ENCODE measurements around the gene NRXN3. TPM values are rescaled to one million over a fixed set of nuclear protein-coding genes. Genes with fewer than 3 reads are reported as not detected.

Gene NRXN3
- total and polyA plus RNA-seq, 4 donors = 0.07 to 1.2 (median 0.23) TPM

DNA sequence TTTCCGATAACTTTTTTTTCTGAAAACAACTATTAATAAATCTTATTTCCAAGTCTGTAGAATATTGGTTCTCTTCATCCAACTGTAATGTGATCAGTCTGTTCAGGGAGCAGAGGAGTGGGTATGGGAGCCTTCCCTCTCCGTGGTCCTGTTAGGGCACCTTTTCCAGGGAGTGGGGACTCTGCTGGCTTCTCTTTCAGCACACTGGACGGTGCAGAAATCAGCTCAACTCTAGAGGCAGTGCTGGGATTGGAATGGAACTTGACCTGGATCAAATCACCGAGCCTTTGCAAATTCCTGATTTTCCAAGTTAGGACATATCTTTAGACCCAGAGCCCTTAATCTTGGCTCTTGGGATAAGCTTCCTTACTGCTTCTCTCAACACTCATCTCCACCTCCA, 1410.7 kb downstream of the NRXN3 start:
- 72% methylated on average over 4 of the region's 4 CpGs for WGBS
- H3K27me3 ChIP-seq (ENCODE audit: control insufficient read depth in 4 of 4, insufficient read depth in 4 of 4, low read length in 3 of 4) = no peaks in the 10 kb centered on the region
- no peak overlapping the region for H3K4me3 ChIP-seq (ENCODE audit: low read depth in 1 of 3, low read length in 3 of 3)
- no peak for DNase-seq (ENCODE audit: low spot score)
- TF ChIP-seq, protein P1, sequence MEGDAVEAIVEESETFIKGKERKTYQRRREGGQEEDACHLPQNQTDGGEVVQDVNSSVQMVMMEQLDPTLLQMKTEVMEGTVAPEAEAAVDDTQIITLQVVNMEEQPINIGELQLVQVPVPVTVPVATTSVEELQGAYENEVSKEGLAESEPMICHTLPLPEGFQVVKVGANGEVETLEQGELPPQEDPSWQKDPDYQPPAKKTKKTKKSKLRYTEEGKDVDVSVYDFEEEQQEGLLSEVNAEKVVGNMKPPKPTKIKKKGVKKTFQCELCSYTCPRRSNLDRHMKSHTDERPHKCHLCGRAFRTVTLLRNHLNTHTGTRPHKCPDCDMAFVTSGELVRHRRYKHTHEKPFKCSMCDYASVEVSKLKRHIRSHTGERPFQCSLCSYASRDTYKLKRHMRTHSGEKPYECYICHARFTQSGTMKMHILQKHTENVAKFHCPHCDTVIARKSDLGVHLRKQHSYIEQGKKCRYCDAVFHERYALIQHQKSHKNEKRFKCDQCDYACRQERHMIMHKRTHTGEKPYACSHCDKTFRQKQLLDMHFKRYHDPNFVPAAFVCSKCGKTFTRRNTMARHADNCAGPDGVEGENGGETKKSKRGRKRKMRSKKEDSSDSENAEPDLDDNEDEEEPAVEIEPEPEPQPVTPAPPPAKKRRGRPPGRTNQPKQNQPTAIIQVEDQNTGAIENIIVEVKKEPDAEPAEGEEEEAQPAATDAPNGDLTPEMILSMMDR (IDR thresholded peaks at IDR 0.05; ENCODE audit: low read depth, low read length, missing input control) = no peak
- TF ChIP-seq, protein P2, sequence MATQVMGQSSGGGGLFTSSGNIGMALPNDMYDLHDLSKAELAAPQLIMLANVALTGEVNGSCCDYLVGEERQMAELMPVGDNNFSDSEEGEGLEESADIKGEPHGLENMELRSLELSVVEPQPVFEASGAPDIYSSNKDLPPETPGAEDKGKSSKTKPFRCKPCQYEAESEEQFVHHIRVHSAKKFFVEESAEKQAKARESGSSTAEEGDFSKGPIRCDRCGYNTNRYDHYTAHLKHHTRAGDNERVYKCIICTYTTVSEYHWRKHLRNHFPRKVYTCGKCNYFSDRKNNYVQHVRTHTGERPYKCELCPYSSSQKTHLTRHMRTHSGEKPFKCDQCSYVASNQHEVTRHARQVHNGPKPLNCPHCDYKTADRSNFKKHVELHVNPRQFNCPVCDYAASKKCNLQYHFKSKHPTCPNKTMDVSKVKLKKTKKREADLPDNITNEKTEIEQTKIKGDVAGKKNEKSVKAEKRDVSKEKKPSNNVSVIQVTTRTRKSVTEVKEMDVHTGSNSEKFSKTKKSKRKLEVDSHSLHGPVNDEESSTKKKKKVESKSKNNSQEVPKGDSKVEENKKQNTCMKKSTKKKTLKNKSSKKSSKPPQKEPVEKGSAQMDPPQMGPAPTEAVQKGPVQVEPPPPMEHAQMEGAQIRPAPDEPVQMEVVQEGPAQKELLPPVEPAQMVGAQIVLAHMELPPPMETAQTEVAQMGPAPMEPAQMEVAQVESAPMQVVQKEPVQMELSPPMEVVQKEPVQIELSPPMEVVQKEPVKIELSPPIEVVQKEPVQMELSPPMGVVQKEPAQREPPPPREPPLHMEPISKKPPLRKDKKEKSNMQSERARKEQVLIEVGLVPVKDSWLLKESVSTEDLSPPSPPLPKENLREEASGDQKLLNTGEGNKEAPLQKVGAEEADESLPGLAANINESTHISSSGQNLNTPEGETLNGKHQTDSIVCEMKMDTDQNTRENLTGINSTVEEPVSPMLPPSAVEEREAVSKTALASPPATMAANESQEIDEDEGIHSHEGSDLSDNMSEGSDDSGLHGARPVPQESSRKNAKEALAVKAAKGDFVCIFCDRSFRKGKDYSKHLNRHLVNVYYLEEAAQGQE (IDR thresholded peaks at IDR 0.05) = no peak
- TF ChIP-seq, protein P3, sequence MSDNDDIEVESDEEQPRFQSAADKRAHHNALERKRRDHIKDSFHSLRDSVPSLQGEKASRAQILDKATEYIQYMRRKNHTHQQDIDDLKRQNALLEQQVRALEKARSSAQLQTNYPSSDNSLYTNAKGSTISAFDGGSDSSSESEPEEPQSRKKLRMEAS (IDR thresholded peaks at IDR 0.05) = no peak
- TF ChIP-seq YY1 (IDR thresholded peaks at IDR 0.05) (no peak), EGR1 (IDR thresholded peaks at IDR 0.05; ENCODE audit: low read depth in 2 of 2) (no peak), GABPA (IDR thresholded peaks at IDR 0.05 in 1 of 2, conservative IDR thresholded peaks at IDR 0.05 in 1 of 2) (no peak), FOXA2 (IDR thresholded peaks at IDR 0.05) (no peak), JUND (IDR thresholded peaks at IDR 0.05) (no peak), RXRA (IDR thresholded peaks at IDR 0.05) (no peak)
- TF ChIP-seq, protein P4, sequence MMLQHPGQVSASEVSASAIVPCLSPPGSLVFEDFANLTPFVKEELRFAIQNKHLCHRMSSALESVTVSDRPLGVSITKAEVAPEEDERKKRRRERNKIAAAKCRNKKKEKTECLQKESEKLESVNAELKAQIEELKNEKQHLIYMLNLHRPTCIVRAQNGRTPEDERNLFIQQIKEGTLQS (IDR thresholded peaks at IDR 0.05) = no peak
- H3K36me3 ChIP-seq (ENCODE audit: control insufficient read depth in 4 of 4, insufficient read depth in 3 of 4, low read depth in 1 of 4, low read length in 3 of 4) = no peaks in the 10 kb centered on the region
- H3K4me1 ChIP-seq (ENCODE audit: control insufficient read depth in 4 of 4, insufficient read depth in 4 of 4, low read length in 3 of 4) = no peaks in the 10 kb centered on the region
- no peak overlapping the region for H3K27ac ChIP-seq (ENCODE audit: low read depth in 1 of 2, low read length in 2 of 2)
- no peak overlapping the region for H3K9ac ChIP-seq (ENCODE audit: low read depth in 1 of 2, low read length in 2 of 2)
- H3K9me3 ChIP-seq (ENCODE audit: control insufficient read depth in 4 of 4, low read length in 3 of 4) = no peaks in the 10 kb centered on the region

DNA sequence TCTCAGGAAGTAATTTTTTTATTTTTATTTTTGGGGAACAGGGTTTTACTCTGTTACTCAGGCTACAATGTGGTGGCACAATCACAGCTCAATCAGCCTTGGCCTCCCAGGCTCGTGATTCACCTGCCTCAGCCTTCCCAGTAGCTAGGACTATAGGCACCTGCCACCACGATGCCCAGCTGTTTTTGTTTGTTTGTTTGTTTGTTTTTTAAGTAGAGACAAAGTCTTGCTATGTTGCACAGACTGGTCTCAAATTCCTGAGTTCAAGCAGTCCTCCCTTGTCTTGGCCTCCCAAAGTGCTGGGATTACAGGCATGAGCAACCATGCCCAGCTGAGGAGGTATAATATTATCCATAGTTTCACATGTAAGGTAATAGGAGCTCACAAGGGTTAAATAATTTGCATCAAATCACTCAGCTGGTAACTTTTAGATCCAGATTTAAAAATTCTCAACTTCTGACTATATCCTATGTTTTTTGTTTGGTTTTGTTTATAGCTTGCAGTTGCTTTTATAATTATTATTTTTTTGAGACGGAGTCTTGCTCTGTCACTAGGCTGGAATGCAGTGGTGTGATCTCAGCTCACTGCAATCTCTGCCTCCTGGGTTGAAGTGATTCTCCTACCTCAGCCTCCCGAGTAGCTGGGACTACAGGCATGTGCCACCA, 1411.9 kb downstream of the NRXN3 start:
- 63% methylated on average over 4 of the region's 4 CpGs for WGBS
- DNase-seq (ENCODE audit: low spot score) = no peak
- no peak for TF ChIP-seq YY1 (IDR thresholded peaks at IDR 0.05)
- TF ChIP-seq RXRA (IDR thresholded peaks at IDR 0.05) = no peak
- TF ChIP-seq RAD21 (IDR thresholded peaks at IDR 0.05) = no peak
- TF ChIP-seq, protein P2 (IDR thresholded peaks at IDR 0.05) = no peak
- TF ChIP-seq, protein P1 (IDR thresholded peaks at IDR 0.05; ENCODE audit: low read depth, low read length, missing input control) = no peak
- TF ChIP-seq, protein P5, sequence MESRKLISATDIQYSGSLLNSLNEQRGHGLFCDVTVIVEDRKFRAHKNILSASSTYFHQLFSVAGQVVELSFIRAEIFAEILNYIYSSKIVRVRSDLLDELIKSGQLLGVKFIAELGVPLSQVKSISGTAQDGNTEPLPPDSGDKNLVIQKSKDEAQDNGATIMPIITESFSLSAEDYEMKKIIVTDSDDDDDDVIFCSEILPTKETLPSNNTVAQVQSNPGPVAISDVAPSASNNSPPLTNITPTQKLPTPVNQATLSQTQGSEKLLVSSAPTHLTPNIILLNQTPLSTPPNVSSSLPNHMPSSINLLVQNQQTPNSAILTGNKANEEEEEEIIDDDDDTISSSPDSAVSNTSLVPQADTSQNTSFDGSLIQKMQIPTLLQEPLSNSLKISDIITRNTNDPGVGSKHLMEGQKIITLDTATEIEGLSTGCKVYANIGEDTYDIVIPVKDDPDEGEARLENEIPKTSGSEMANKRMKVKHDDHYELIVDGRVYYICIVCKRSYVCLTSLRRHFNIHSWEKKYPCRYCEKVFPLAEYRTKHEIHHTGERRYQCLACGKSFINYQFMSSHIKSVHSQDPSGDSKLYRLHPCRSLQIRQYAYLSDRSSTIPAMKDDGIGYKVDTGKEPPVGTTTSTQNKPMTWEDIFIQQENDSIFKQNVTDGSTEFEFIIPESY (IDR thresholded peaks at IDR 0.05) = no peak
- no peak for TF ChIP-seq NR2F2 (IDR thresholded peaks at IDR 0.05)
- TF ChIP-seq TAF1 (conservative IDR thresholded peaks at IDR 0.05) = no peak
- TF ChIP-seq HNF4A (conservative IDR thresholded peaks at IDR 0.05) = no peak
- no peak for TF ChIP-seq SP1 (IDR thresholded peaks at IDR 0.05)
- TF ChIP-seq, protein P3 (IDR thresholded peaks at IDR 0.05) = no peak
- TF ChIP-seq FOXA2 (IDR thresholded peaks at IDR 0.05) = no peak

More for the DNA sequence above, 1411.9 kb downstream of the NRXN3 start:
- no peak overlapping the region for H3K4me3 ChIP-seq (ENCODE audit: low read depth in 1 of 3, low read length in 3 of 3)
- H3K9me3 ChIP-seq (ENCODE audit: control insufficient read depth in 4 of 4, low read length in 3 of 4) = peaks cover 0 to 1% (median 0%) of the 10 kb centered on the region in 4 donors
- no peaks in the 10 kb centered on the region for H3K27me3 ChIP-seq (ENCODE audit: control insufficient read depth in 4 of 4, insufficient read depth in 4 of 4, low read length in 3 of 4)
- no peaks in the 10 kb centered on the region for H3K36me3 ChIP-seq (ENCODE audit: control insufficient read depth in 4 of 4, insufficient read depth in 3 of 4, low read depth in 1 of 4, low read length in 3 of 4)
- H3K27ac ChIP-seq (ENCODE audit: low read depth in 1 of 2, low read length in 2 of 2) = no peak overlapping the region
- no peaks in the 10 kb centered on the region for H3K4me1 ChIP-seq (ENCODE audit: control insufficient read depth in 4 of 4, insufficient read depth in 4 of 4, low read length in 3 of 4)
- no peak overlapping the region for H3K9ac ChIP-seq (ENCODE audit: low read depth in 1 of 2, low read length in 2 of 2)
